HG03039 (cell line): ENCODE data around the gene PRDM1.
A peak's percentile ranks its signal among the peaks of the same experiment; 100 is the strongest.
"Not testable (repeated sequence)": the region's sequence is repeated elsewhere in the genome, so short reads cannot be mapped to it uniquely, and the experiment has no call there.

Experiments
- ATAC-seq: cut with Tn5 transposase; IDR thresholded peaks from one replicate; pipeline ENCODE4 v1.9.1; 2021; ENCODE audit warnings: mild to moderate bottlenecking, moderate library complexity; ENCODE audit not compliant: unreplicated experiment

Gene PRDM1

DNA sequence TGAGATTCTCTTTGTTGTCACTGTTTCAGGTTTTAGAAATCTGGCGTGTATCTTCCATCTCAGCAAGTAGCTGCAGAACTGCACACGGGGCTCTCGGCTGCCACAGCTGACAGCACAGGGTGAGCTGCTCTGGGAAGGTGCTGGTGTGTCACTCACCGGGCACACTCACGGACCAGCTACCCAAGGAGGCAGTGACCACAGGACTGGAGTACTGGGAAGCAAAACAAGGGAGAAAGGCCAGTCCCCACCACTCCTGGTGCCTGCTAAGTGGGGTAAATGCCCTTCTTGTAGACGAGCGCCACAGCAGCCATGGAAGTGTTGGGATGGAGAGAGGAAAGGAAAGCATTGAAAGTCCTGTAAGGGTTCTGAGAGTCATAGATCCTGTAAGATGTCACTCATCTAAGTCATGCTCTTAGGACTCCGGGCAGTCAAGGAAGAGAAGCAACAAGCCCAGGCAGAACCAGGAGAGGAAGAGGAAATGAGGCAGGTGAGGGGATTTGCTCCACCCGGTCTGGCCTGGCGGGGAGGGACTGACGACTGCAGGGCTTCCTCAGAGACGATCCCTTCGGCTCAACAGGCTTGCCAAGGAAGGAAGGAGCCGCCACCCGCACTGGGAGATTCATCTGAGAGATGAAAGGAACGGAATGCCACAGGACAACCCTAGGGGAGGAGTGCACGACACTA lies 48.1 kb downstream of the PRDM1 start:
- no peak for ATAC-seq

DNA sequence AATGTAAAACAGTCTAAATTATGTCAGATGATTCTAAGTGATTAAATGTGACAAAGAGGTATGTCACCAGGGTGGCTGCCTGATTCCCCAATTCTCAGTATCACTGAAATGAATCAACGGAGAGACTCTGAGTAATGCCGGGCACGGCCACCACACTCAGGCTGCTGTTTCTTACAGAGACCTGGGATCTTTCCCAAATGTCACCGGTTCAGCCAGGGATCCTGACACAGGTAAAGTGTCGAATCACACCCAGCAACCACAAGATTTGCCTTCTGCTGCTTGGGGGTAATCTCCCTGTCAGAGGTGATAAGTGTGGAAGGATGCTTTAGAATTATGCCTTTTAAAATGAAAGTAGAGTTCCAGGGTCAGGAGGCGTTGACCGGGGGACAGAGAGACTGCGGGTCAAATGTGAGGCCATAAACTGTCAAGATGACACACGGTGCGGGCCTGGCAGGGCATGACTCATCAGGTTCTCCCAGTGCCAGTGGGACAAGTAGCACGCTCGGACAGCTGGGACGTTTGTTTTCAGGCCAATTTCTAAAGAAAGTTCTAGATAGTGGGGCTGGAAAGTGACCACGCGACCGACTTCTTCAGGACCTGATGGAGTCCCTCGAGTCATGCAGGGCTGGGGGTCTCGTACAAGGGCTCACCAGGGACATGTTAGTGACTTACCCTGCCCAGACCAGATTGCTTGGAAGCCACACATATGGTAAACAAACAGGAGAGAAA lies 48.9 kb downstream of the PRDM1 start:
- ATAC-seq: no peak

DNA sequence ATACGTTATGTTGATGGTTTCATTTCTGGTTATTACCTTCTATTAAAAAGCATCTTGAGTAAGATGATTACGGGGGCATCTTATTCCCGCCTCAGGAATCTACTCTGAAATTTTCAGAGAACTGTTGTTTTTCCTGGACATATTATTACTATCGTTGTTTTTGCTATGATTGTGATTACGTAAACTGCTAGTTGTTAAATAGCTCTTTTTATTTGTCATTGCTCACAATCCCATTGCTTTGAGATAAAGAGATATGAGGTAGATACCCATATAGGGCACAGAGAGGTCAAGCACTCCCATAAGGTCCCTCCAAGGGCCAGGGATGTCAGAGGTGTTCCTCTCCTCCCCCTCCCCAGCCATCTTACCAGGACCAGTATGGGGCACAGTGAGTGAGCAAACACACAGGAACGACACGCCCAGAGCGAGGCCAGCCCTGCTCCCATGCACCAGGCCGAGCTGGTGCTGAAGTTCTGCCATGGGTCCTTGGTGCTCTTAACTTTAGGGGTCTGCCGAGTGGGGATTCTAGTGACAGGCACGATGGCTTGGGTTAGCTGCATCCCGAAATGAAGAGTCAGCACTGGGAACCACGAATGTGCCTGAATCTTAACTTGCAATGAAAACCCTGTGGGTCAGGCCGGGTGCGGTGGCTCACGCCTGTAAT lies 49.9 kb downstream of the PRDM1 start:
- ATAC-seq: no peak

DNA sequence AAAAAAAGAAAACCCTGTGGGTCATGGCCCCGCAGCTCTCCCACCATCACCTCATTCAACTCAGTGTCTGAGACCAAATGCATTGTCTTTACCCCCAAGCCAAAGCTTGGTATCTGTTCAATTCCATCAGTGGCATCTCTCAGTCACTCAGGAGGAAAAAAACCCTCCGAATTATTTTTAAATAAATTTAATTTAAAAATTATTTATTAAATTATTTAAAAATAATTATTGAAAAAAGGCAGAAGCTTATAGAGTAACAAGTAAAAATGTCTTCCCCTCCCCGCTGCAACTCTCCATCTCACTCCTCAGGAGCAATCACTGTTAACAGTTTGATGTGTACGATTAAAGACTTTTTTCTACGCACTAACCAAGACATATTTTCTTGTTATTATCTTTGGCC lies 50.7 kb downstream of the PRDM1 start:
- ATAC-seq: no peak

DNA sequence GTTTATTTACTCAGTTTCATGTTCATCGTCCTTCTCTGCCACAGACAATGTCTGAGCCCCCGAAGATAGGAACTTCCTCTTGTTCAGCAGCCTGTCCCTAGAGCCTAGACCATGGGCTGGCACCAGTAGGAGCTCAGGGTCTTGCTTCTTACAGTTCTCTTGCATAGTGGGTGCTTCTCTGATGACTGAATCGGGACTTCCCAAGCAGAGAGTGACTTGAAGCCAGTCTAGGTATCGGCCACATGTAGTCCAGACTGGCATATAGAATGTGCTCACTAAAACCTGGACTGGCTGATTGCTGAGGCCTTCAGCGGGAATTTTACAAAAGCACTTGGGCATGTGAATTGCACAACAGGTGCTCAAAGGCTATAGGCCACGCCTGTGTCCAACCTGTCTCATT lies 52.0 kb downstream of the PRDM1 start:
- ATAC-seq: no peak

DNA sequence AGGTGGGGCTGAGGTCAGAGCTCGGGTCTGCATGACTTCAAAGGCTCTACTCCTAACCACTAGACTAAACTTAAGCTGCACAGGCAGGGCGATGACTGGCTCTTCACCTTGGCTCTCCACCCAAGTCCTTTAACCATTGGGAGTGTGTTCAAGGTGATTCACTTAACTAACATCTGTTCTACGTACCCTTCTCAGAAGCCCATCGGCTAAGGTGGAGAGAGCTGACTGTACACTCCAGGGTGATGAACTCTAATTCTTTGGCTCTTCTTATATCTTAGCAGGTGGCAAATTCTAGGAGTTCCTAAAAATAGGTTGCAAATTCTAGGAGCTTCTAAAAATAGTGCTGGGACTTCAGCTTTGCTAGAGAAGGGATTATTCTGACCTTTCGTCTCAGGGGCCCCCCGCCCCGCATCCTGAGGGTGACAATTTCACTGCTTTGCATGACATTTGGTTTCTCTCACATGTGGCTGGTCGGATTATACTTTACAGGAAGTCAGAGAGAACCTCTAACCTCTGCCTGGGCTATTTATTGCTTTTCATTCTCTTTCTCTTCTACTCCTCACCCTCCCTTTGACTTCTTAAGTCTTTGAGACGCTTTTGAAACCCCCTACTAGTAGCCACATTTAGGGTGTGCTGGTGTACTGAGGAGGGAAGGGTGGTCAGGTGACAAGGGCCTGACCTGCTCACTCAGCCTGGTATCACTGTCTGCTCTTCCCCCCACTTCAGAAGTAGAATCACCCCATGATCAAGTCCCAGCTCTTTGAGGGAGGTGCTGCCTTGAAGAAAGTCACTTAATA lies 55.5 kb downstream of the PRDM1 start:
- peak; percentile 68 for ATAC-seq

DNA sequence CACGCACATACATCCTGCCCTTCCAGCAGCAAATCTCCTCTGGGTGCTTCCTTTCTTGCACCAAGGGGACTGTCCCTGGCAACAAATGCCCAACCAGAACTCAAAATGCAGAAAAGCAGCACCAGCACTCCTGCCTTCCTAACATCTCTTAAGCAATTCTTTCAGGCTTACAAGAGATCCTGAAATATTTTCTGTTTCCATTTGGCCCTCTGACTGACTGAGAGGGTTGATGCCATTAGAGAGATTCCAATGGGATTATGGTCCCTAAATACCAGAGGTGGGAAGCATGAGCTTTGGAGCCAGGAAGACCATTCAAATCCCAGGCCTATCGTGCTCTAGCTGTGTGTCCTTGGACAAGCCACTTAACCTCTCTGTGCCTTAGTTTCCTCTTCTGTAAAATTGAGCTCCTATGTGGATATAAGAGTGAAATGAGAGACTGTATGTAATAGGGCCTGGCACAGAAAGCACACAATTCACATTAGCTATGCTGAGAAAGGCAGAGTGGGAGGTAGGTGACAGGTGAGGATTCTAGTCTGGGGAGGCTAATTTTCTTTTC lies 56.8 kb downstream of the PRDM1 start:
- ATAC-seq: no peak

DNA sequence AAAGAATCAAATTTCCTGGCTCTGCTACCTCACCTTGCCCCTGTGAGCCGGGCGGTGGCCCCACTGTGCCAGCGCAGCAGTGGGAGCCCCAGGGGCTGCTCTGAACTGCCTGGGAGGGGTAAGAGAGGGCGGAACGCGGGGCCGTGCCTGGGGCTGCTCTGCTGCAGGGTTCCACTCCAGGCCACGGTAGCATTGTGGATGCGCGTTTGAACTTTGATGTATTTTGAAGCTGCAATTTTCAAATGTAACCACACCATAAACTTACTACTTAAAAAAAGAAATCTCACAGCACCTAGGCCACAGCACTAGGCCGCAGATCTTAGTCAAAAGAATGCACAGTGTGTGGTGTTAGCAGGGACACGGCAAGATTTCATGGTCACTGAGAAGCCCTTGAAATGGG lies 57.5 kb downstream of the PRDM1 start:
- no peak for ATAC-seq

DNA sequence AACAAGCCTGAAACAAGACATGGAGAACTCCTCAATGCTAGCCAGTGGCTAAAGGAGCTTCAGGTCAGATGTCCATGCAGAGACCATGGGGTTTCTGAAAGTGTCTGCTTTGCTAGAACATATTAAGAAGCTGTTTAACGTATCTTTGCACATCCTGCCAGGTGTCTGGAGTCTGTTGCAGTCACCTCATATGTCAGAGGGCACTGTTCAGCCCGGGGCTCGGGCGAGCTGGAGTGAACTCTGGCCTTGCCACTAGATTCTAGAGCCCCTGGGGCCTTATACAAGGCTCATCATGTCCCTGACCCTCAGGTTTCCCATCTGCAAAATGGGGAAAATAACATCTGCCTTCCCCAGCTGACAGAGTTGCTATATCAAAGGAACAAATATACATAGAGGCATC lies 59.0 kb downstream of the PRDM1 start:
- ATAC-seq: no peak

DNA sequence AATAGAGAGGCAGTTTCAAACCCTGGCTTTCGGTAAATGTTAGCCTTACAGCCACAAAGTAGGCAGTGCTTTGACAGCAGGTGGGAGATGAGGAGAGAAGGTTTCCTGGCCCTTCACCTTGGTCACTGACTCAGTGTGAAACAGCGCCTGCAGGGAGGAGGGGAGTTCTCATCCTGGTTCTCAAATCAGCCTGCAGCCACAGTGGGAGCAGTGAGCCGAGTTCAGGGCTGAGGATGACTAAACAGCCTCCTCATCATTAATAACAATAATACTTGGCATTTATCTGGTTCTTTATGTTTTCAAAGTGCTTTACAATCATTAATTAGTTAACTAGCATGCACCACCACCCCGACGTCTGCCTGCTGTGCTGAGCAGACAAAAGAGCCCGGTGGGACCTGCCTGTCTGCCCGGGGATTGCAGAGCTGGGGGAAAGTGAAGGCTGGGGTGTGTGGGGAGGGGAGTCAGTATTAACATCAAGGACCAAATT lies 59.6 kb downstream of the PRDM1 start:
- peak; percentile 34 for ATAC-seq

DNA sequence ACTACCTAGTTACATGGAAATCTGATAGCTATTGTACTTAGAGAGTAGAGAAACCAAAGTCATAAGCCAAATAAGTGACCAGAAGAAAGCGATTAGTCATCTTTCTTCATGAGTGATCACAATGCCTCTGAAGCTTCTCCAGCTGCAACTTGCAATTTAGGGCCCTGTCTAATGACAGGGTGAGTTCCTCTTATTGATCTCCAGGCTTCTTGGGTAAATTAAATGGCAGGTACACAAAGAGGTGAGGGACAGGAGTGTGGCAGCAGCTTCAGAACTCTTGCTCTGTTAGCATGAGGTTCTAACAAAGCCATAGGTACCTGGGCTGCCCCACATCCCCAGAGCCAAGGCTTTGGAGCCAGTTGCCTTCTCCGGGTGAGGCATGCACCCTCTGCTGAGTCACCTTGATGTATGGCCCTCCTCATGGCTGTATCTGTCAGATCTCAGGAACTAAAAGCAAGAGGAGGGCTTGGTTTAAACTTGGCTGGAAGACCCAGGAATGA lies 60.8 kb downstream of the PRDM1 start:
- peak; percentile 25 for ATAC-seq

DNA sequence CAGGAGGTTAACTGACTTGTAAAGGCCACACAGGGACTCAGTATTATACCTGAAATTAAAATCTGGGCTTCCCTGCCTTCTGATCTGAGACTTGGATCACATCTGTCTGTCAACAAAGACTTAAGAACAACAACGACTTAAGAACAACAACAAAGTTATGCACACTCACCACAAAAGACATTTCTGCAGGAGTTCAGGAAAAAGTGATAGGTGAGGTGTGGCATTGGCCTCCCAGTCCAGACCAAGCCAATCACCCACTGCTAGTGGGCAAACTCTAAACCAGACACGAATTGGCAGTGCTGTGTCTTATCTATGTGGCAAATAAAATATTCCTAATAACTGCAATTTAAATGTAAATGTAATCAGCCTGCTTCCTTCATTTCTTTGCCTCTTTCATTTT lies 61.3 kb downstream of the PRDM1 start:
- no peak for ATAC-seq

DNA sequence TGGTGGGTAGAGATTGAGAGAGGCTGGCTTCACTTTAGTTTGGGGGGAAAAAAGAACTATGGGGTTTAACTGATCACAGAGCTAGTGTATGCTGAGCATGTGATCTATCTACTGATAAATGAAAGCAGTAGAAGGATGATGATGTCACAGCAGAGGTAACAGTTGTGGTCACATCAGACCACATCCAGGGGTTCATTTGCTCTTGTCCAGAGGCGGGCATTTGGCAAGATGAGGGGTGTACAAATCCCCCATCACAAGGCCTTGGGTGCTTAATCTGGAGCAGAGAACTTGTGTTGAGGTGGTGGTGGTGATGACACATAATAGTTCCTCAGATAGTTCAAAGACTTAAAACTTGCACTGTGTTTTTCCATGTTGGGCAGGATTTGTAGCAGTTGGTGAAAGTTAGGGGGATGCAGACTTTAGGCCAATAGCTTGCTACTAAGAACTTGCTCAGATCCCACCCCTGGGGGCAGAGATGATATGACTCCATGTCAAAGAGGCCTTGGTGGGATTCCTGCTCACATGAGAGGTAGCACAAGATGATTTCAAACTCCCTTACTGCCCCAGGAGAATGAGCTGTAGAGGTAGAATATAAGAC lies 63.4 kb downstream of the PRDM1 start:
- no peak for ATAC-seq

DNA sequence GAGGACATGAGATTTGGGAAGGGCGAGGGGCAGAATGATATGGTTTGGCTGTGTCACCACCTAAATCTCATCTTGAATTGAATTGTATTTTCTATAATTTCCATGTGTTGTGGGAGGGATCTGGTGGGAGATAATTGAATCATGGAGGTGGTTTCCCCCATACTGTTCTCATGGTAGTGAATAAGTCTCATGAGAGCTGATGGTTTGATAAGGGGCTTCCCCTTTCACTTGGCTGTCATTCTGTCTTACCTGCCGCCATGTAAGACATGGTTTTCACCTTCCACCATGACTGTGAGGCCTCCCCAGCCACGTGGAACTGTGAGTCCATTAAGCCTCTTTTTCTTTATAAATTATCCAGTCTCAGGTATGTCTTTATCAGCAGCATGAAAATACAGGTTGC lies 66.3 kb downstream of the PRDM1 start:
- not testable (repeated sequence) for ATAC-seq

DNA sequence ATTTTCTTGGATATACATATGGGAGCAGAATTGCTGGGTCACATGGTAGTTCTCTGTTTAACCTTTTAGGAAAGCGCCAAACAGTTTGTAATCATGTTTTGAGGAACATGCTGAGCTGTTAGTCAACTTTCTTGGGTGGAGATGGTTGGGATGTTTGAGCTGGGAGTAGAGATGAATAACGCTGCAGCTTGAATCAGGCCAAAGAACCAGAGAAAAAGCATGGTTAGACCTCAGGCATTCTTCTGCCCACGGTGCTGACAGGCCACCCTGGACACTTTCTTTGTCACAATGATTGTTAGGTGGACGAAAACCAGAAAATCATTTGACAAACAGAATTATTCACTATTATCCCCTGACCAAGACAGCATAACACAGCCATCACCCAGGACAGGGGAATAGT lies 66.8 kb downstream of the PRDM1 start:
- ATAC-seq: no peak

DNA sequence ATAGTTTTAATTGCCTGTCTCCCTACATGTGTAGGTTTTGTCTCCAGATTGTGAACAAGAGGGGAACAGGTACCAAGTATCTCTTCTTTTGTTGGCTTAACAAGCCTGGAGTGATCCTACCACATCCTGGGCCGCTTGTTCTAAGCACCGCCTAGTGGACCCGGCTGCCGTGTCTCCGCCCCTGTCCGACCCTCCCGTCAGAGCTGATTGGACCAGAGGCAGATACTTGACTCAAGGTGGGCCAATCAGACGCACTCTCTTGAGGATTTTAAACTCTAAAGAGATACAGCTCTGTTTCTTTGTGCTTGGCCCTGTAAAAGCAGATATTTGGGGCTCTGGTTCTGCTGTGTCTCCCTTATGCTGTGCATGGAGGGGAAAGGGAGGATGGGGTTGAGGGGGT lies 68.2 kb downstream of the PRDM1 start:
- ATAC-seq: no peak

DNA sequence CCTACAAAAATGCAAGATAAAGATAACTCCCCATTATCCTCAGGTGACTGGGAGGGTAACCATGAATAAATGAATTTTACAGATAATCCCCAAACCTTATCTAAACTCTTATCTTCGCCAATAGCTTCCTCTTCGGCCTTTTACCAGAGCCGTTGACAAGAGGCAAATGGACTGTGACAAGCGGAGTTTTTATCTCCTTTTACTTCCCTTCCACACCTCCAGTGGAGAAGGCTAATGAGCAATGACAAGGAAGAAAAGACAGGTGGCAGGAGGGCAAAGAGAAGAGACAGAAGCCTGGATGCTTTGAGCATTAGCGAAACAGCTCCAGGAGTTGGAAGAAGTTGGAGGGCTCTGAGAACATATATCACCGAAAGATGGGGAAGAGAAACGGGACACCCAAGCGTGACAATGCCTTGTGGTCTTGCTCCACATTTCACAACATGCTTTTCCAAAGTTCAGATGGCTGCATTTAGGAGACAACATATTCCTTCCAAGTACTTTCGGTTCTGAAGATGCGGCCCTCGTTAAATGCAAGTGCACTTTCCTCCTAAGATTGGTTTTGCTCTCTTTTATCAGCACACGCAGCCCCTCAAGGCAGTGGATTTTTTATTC lies 69.2 kb downstream of the PRDM1 start:
- no peak for ATAC-seq

DNA sequence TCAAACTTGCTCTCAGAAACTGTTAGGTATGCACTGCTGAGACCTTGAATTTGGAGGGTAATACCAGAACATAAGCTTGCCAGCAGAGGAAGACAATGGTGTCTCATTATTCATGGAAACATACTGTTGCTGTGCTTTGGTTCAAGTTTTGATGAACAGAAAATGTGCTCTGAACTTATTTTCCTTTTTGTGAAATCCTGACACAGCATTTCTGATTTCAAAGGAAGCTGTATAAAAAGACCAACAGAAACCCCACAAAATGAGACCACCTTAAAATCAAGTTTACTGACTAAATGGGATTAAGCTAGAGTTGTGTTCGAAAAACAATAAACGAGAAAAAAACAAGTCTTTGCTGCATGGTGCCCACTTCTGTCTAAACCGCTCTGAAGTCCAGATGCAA lies 70.3 kb downstream of the PRDM1 start:
- no peak for ATAC-seq

DNA sequence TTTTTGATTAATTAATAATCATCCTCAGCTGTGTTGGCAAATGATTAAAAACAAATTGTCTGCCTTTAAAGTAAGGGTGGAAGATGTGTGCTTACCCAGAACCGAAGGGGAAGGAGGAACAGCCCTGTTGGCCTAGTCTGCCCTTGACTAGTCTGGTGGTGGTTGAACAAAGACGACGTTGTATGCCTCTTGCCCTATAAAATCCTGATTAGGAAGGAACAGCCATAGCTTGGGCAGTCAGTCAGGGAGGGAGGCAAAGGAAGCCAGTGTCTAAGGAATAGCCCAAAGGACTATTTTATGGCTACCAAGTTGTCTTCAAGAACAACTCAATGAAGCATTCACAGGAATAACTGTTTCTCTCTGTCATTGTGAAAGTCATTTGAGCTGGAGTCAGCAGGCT lies 70.7 kb downstream of the PRDM1 start:
- no peak for ATAC-seq

DNA sequence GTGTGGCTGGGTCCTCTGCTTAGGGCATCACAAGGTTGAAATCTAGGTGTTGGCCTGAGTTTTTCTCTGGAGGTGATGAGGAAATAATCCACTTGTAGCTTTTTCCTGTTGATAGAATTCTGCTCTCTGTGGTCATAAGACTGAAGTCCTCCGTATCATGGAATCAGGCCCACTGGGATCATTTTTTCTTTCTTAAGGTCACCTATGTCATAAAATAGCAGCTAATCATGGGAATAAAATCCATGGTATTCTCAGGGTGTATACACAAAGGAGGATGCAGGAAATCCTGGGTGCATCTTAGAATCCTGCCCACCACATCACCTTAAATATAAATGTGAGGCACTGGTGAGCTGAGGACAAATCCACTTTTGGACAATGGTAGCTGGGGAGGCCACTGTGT lies 72.7 kb downstream of the PRDM1 start:
- no peak for ATAC-seq
